Caki2 (cell line): ENCODE results near the gene KMT2C. TPM values are rescaled to one million over a fixed set of nuclear protein-coding genes. Genes with fewer than 3 reads are reported as not detected.
"Not testable (repeated sequence)": the region's sequence is repeated elsewhere in the genome, so short reads cannot be mapped to it uniquely, and the experiment has no call there.

ENCODE experiments used
- DNase-seq: peaks from one replicate; pipeline ENCODE4 v3.0.0-alpha.2; 2015; ENCODE audit warnings: low read depth
- in situ Hi-C: cut with HindIII; loops from 2 replicates; pipeline ENCODE4 v1.10.0; 2016; ENCODE audit warnings: low sequenced_read_pairs, low pct_unique_long_range_greater_than_20kb, mixed read lengths
- total RNA-seq: library from RNA; depleted of rRNA; stranded (reverse); fragments of >200 nt; shearing (Covaris generic); gene quantifications from 2 replicates; pipeline ENCODE4 v1.2.3, GENCODE V29; 2014; ENCODE audit warnings: low replicate concordance

KMT2C gene
- total RNA-seq, 1 experiment from 2014 or later, result 11.1 TPM

GRCh38 chr7:152341039-152341913 is 94.5 kb downstream of the KMT2C start:
- in situ Hi-C loops, result no loop called here
- DNase-seq, result peak; percentile 55

GRCh38 chr7:152340161-152340560 is 95.6 kb downstream of the KMT2C start:
- no peak for DNase-seq
- in situ Hi-C loops, result no loop called here

- in situ Hi-C loops, result no loop called here
- no peak for DNase-seq
These were observed 97.2 kb downstream of the KMT2C start for GRCh38 chr7:152338561-152338960.

- peak; percentile 35 for DNase-seq
- in situ Hi-C loops, result no loop called here
These were observed 98.9 kb downstream of the KMT2C start for GRCh38 chr7:152336754-152337368.

GRCh38 chr7:152335900-152336571 is 99.8 kb downstream of the KMT2C start:
- in situ Hi-C loops, result no loop called here
- DNase-seq, result no peak

GRCh38 chr7:152333134-152333533 is 102.7 kb downstream of the KMT2C start:
- in situ Hi-C loops, result no loop called here
- DNase-seq, result no peak

GRCh38 chr7:152330827-152331226 is 105.0 kb downstream of the KMT2C start:
- no peak for DNase-seq
- in situ Hi-C loops, result no loop called here

- DNase-seq, result no peak
- in situ Hi-C loops, result no loop called here
These were observed 106.3 kb downstream of the KMT2C start for GRCh38 chr7:152329469-152329868.

- no peak for DNase-seq
- in situ Hi-C loops, result no loop called here
These were observed 107.6 kb downstream of the KMT2C start for GRCh38 chr7:152328234-152328633.

GRCh38 chr7:152315845-152316244 is 120.0 kb downstream of the KMT2C start:
- DNase-seq, result no peak
- in situ Hi-C loops, result no loop called here

- in situ Hi-C loops, result no loop called here
- DNase-seq, result peak; percentile 82
These were observed 121.8 kb downstream of the KMT2C start for GRCh38 chr7:152313831-152314604.

GRCh38 chr7:152313217-152313616 is 122.6 kb downstream of the KMT2C start:
- in situ Hi-C loops, result no loop called here

GRCh38 chr7:152312316-152312715 is 123.5 kb downstream of the KMT2C start:
- in situ Hi-C loops, result no loop called here
- DNase-seq, result no peak

More at GRCh38 chr7:152313217-152313616, 122.6 kb downstream of the KMT2C start:
- DNase-seq, result no peak

- DNase-seq, result no peak
- in situ Hi-C loops, result no loop called here
These were observed 127.9 kb downstream of the KMT2C start for GRCh38 chr7:152307902-152308301.

GRCh38 chr7:152299542-152300143 is 136.2 kb downstream of the KMT2C start:
- in situ Hi-C loops, DNase-seq: not testable (repeated sequence)

- in situ Hi-C loops, result no loop called here
- no peak for DNase-seq
These were observed 142.9 kb downstream of the KMT2C start for GRCh38 chr7:152292897-152293296.

- DNase-seq, in situ Hi-C loops: not testable (repeated sequence)
These were observed 148.8 kb downstream of the KMT2C start for GRCh38 chr7:152286972-152287371.

- in situ Hi-C loops, DNase-seq: not testable (repeated sequence)
These were observed 149.6 kb downstream of the KMT2C start for GRCh38 chr7:152286219-152286618.
